ENCODE results near the gene HOOK1. TPM values are rescaled to one million over a fixed set of nuclear protein-coding genes. Genes with fewer than 3 reads are reported as not detected.
A peak's percentile ranks its signal among the peaks of the same experiment; 100 is the strongest.

HOOK1 gene
- total RNA-seq, 2 donors from 2014 or later: 0.27 to 0.63 TPM

DNA sequence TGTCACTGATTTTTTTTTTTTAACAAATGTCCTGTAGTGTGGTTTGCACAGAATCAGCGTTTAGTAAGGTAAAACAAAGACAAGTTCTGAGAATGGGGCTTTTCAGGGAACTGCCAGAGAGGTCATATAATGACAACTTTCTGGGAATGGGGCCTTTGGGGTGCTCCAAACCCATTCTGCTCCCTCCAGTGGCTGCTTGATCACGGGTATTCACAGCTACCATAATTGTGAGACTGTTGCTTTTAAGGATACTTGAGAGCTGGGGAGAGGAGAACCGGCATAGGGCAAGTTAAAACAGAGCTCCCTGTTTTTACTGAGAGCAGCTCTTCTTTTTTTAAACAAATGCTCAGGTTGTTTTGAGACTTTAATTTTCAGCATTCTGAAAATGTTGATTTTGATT is 63.6 kb downstream of the HOOK1 start:
- DNase-seq (ENCODE audit: low spot score) (no peak), ATAC-seq (ENCODE audit: insufficient number of reproducible peaks, low FRiP score, low read depth) (no peak)
- Histone ChIP-seq H3K36me3 (no peaks in the 10 kb centered on the region), H3K4me3 (no peak overlapping the region), H3K27ac (no peak overlapping the region), H3K4me1 (ENCODE audit: control insufficient read depth in 1 of 2, low read depth in 2 of 2) (no peaks in the 10 kb centered on the region), H3K9me3 (peaks cover 9% of the 10 kb centered on the region), H3K27me3 (replicated peaks; ENCODE audit: insufficient read depth) (no peaks in the 10 kb centered on the region)
- TF ChIP-seq, protein P1, sequence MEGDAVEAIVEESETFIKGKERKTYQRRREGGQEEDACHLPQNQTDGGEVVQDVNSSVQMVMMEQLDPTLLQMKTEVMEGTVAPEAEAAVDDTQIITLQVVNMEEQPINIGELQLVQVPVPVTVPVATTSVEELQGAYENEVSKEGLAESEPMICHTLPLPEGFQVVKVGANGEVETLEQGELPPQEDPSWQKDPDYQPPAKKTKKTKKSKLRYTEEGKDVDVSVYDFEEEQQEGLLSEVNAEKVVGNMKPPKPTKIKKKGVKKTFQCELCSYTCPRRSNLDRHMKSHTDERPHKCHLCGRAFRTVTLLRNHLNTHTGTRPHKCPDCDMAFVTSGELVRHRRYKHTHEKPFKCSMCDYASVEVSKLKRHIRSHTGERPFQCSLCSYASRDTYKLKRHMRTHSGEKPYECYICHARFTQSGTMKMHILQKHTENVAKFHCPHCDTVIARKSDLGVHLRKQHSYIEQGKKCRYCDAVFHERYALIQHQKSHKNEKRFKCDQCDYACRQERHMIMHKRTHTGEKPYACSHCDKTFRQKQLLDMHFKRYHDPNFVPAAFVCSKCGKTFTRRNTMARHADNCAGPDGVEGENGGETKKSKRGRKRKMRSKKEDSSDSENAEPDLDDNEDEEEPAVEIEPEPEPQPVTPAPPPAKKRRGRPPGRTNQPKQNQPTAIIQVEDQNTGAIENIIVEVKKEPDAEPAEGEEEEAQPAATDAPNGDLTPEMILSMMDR (IDR thresholded peaks at IDR 0.05): no peak

DNA sequence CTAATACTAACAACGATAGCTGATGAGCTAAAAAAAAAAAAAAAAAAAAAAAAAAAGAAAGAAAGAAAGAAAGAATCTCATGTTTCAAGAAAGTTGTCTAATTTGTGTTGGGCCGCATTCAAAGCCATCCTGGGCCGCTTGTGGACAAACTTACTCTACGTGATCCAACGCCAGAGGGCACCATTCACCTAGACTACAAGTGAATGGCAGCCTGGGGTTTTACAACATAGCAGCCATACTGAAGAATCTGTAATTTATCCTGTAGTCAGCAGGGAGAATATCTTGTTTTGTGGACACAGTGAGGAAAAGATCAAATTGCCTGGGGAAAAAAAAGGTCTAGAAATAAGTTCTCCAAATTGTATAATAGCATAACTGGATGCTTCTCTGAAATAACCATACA is 64.8 kb downstream of the HOOK1 start:
- DNase-seq (ENCODE audit: low spot score) (no peak), ATAC-seq (ENCODE audit: insufficient number of reproducible peaks, low FRiP score, low read depth) (no peak)
- TF ChIP-seq, protein P1 (IDR thresholded peaks at IDR 0.05): peak; percentile 16
- Histone ChIP-seq H3K36me3 (no peaks in the 10 kb centered on the region), H3K9me3 (peaks cover 9% of the 10 kb centered on the region), H3K4me3 (no peak overlapping the region), H3K4me1 (ENCODE audit: control insufficient read depth in 1 of 2, low read depth in 2 of 2) (no peaks in the 10 kb centered on the region), H3K27ac (no peak overlapping the region), H3K27me3 (replicated peaks; ENCODE audit: insufficient read depth) (no peaks in the 10 kb centered on the region)

DNA sequence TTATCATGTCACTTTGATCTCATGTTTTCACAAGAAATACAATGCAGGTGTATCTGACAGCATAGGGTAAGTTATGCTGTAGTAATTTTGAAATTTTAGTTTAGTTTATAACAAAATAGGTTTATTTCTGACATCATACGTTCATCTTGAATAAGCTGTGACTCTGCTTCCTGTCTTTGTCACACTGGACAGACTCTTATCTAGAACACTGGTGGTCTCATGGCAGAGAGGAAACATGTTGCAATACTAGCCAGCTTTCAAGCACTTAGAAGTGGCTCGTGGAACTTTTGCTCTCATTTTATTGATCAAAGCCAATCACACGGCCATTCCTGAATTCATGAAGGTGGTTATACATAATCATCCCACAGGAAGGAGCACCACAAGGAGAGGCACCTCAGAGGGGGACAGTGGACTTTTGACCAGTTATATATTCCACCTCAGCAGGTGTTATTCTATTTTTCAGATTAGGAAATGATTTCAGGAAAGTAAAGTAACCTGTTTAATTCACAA is 65.3 kb downstream of the HOOK1 start:
- no peak overlapping the region for H3K4me3 ChIP-seq
- TF ChIP-seq, protein P1 (IDR thresholded peaks at IDR 0.05): no peak
- no peak for DNase-seq (ENCODE audit: low spot score)
- H3K27me3 ChIP-seq (replicated peaks; ENCODE audit: insufficient read depth): no peaks in the 10 kb centered on the region
- H3K36me3 ChIP-seq: no peaks in the 10 kb centered on the region
- no peak for ATAC-seq (ENCODE audit: insufficient number of reproducible peaks, low FRiP score, low read depth)
- H3K9me3 ChIP-seq: peaks cover 9% of the 10 kb centered on the region
- H3K27ac ChIP-seq: no peak overlapping the region
- no peaks in the 10 kb centered on the region for H3K4me1 ChIP-seq (ENCODE audit: control insufficient read depth in 1 of 2, low read depth in 2 of 2)

DNA sequence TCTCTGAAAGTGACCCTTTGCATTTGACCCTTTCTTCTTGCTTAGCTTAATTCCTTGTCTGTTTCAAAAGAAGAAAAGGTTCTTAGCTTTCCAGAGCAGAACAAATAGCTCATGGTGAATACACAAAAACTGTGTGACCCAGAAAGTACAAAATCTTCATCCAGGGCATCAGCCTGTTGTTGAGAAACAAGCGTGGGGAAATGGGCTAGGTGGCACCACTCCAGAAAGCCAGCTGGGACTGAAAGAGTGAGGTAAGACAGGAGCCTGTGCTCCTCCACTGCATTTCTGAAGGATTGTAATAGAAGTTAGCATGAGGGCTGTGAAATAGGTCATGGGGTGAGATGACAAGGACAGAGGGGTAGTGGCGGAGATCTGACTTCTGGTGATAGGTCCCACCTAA is 66.0 kb downstream of the HOOK1 start:
- Histone ChIP-seq H3K27ac (no peak overlapping the region), H3K36me3 (no peaks in the 10 kb centered on the region), H3K9me3 (peaks cover 9% of the 10 kb centered on the region), H3K4me3 (no peak overlapping the region), H3K27me3 (replicated peaks; ENCODE audit: insufficient read depth) (no peaks in the 10 kb centered on the region), H3K4me1 (ENCODE audit: control insufficient read depth in 1 of 2, low read depth in 2 of 2) (no peaks in the 10 kb centered on the region)
- ATAC-seq (ENCODE audit: insufficient number of reproducible peaks, low FRiP score, low read depth) (no peak), DNase-seq (ENCODE audit: low spot score) (no peak)
- TF ChIP-seq, protein P1 (IDR thresholded peaks at IDR 0.05): no peak

DNA sequence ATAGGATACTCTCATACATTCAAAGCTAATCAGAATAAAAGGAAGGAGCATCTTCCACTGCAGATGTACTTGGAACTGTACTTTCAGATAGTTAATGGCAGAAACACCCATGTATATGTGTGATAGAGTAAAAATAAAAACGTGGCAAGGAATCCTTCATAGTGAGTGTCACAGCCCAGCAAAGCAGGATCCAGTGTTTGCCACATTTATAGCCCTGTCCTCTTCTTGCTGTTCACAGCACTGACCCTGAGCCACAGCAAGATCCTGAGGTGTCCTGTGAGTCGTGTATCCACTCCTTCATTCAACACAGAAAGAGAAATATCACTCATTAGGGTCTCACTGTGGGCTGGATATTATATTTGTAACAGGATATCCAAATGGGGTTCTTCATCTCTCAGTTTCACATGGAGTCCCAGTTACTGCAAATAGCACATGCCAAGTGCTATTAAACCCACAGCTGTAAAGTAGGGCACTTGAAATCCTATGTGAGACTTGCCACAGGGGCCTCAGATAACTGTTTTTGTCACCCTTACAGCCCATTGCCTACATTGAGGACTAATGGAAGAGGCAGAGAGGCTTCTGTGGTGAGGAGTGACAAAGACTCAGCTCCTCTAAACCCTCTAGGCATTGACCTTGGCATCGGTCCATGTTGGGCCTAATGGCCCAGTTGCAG is 70.5 kb downstream of the HOOK1 start:
- no peaks in the 10 kb centered on the region for H3K9me3 ChIP-seq
- TF ChIP-seq, protein P1 (IDR thresholded peaks at IDR 0.05): no peak
- ATAC-seq (ENCODE audit: insufficient number of reproducible peaks, low FRiP score, low read depth) (no peak), DNase-seq (ENCODE audit: low spot score) (no peak)
- no peak overlapping the region for H3K27ac ChIP-seq
- no peaks in the 10 kb centered on the region for H3K4me1 ChIP-seq (ENCODE audit: control insufficient read depth in 1 of 2, low read depth in 2 of 2)
- no peak overlapping the region for H3K4me3 ChIP-seq
- no peaks in the 10 kb centered on the region for H3K36me3 ChIP-seq
- no peaks in the 10 kb centered on the region for H3K27me3 ChIP-seq (replicated peaks; ENCODE audit: insufficient read depth)
